ENCODE results near the gene AHSP. TPM values are rescaled to one million over a fixed set of nuclear protein-coding genes. Genes with fewer than 3 reads are reported as not detected.

Gene AHSP
- total RNA-seq, 1 experiment from 2014 or later, result not detected

DNA sequence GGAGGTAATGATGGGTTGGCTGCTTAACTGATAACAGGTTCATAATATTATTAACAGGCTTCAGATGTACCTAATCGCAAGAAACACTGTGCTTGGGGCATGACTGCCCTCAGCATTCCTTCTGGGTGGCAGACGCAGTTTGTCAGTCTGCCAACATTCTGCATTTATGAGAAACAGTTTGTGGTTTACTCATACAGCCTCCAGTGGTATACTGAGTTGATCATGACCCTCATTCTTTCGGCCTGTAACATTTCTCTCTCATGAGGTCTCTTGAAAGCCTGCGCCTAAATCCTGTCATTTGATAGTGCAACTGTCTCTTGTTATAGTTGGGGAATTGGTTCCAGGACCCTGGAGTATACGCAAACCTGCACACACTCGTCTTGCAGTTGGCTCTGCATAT is 14.6 kb upstream of the AHSP start:
- CTCF ChIA-PET, result no interaction called here
- no peak for DNase-seq (ENCODE audit: low spot score)
- Histone ChIP-seq H3K27me3 (replicated peaks; ENCODE audit: insufficient read depth, low read depth, low read length, poor library complexity) (peaks cover 10% of the 10 kb centered on the region), H3K4me1 (ENCODE audit: insufficient read depth, low read length, poor library complexity, severe bottlenecking) (peaks cover 3% of the 10 kb centered on the region), H3K9me3 (ENCODE audit: low read depth, low read length, poor library complexity, severe bottlenecking) (no peaks in the 10 kb centered on the region), H3K27ac (ENCODE audit: low read depth, low read length, poor library complexity, severe bottlenecking) (no peak overlapping the region), H3K36me3 (ENCODE audit: insufficient read depth, low read length, poor library complexity, severe bottlenecking) (no peaks in the 10 kb centered on the region), H3K4me3 (ENCODE audit: low read depth, low read length, poor library complexity, severe bottlenecking) (no peak overlapping the region)
- intact Hi-C loops (cut with micrococcal nuclease; ENCODE audit: unreplicated experiment), result loop anchor here (10.0 kb wide), 1 partner anchor 352 kb away; no protein-coding TSS in a partner anchor
- no TSS peak for BruUV-seq (replicated peaks)
- POLR2A ChIA-PET (ENCODE audit: low non-redundant PET), result no interaction called here
- TF ChIP-seq EZH2 (IDR thresholded peaks at IDR 0.05; ENCODE audit: borderline replicate concordance, low read depth, low read length, poor library complexity, severe bottlenecking), result no peak
- TF ChIP-seq, protein P1, sequence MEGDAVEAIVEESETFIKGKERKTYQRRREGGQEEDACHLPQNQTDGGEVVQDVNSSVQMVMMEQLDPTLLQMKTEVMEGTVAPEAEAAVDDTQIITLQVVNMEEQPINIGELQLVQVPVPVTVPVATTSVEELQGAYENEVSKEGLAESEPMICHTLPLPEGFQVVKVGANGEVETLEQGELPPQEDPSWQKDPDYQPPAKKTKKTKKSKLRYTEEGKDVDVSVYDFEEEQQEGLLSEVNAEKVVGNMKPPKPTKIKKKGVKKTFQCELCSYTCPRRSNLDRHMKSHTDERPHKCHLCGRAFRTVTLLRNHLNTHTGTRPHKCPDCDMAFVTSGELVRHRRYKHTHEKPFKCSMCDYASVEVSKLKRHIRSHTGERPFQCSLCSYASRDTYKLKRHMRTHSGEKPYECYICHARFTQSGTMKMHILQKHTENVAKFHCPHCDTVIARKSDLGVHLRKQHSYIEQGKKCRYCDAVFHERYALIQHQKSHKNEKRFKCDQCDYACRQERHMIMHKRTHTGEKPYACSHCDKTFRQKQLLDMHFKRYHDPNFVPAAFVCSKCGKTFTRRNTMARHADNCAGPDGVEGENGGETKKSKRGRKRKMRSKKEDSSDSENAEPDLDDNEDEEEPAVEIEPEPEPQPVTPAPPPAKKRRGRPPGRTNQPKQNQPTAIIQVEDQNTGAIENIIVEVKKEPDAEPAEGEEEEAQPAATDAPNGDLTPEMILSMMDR (conservative IDR thresholded peaks at IDR 0.05; ENCODE audit: low read depth, low read length), result no peak

DNA sequence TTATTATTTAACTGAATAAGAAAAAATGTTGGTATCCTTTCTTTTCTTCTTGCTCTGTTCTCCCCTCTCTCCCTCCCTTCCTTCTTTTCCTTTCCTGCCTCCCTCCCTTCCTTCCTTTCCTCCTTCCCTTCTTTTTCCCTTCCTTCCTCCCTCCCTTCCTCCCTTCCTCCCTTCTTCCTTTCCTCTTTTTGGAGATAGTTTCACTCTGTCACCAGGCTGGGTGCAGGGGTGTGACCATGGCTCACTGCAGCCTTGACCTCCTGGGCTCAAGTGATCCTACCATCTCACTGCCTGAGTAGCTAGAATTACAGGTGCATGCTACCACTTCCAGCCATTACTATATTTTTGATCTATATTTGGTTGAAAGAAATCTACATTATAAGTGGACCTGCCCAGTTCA is 13.8 kb upstream of the AHSP start:
- TF ChIP-seq, protein P1 (conservative IDR thresholded peaks at IDR 0.05; ENCODE audit: low read depth, low read length), result no peak
- no peak for TF ChIP-seq EZH2 (IDR thresholded peaks at IDR 0.05; ENCODE audit: borderline replicate concordance, low read depth, low read length, poor library complexity, severe bottlenecking)
- CTCF ChIA-PET, result interaction anchor here (0.6 kb wide), 1 partner anchor 199 kb away, joined by 5 read pairs; a partner anchor contains a TSS
- no TSS peak for BruUV-seq (replicated peaks)

DNA sequence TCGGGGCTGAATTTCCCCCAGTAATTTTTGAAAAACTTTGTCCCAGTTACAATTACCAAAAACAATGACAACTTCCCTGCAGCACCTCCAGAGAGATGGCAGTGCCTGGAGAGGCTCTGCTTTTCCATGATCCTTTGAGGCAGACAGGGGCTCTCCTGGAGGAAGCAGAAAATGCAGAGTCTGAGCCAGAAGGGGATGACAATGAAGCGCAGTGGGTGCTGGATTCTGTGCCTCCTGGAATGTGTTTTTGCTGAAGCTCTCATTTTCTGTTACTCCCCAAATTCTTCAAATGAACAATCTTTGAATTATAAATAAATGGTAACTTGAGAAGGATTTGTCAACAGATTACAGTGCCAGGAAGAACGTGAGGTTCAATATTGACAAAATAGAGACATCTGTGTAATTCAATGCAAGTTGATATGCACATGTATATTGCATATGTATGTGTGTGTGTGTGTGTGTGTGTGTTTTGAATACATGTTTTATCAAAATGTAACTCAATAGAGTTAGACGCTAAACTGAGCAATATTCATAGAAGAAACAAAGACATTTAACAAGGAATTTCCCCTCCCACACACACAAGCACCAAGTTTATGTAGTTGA is 9.8 kb upstream of the AHSP start:
- TF ChIP-seq, protein P1 (conservative IDR thresholded peaks at IDR 0.05; ENCODE audit: low read depth, low read length), result no peak
- TF ChIP-seq EZH2 (IDR thresholded peaks at IDR 0.05; ENCODE audit: borderline replicate concordance, low read depth, low read length, poor library complexity, severe bottlenecking), result no peak
- Histone ChIP-seq H3K36me3 (ENCODE audit: insufficient read depth, low read length, poor library complexity, severe bottlenecking) (no peaks in the 10 kb centered on the region), H3K27ac (ENCODE audit: low read depth, low read length, poor library complexity, severe bottlenecking) (no peak overlapping the region), H3K4me1 (ENCODE audit: insufficient read depth, low read length, poor library complexity, severe bottlenecking) (no peaks in the 10 kb centered on the region), H3K9me3 (ENCODE audit: low read depth, low read length, poor library complexity, severe bottlenecking) (no peaks in the 10 kb centered on the region), H3K27me3 (replicated peaks; ENCODE audit: insufficient read depth, low read depth, low read length, poor library complexity) (peaks cover 12% of the 10 kb centered on the region), H3K4me3 (ENCODE audit: low read depth, low read length, poor library complexity, severe bottlenecking) (no peak overlapping the region)
- CTCF ChIA-PET, result no interaction called here
- intact Hi-C loops (cut with micrococcal nuclease; ENCODE audit: unreplicated experiment), result loop anchor here (10.0 kb wide), 1 partner anchor 347 kb away; no protein-coding TSS in a partner anchor
- DNase-seq (ENCODE audit: low spot score), result no peak
- POLR2A ChIA-PET (ENCODE audit: low non-redundant PET), result no interaction called here
- no TSS peak for BruUV-seq (replicated peaks)

More for the DNA sequence above, 13.8 kb upstream of the AHSP start:
- no peaks in the 10 kb centered on the region for H3K36me3 ChIP-seq (ENCODE audit: insufficient read depth, low read length, poor library complexity, severe bottlenecking)
- H3K4me3 ChIP-seq (ENCODE audit: low read depth, low read length, poor library complexity, severe bottlenecking), result no peak overlapping the region
- H3K27me3 ChIP-seq (replicated peaks; ENCODE audit: insufficient read depth, low read depth, low read length, poor library complexity), result peaks cover 11% of the 10 kb centered on the region
- H3K4me1 ChIP-seq (ENCODE audit: insufficient read depth, low read length, poor library complexity, severe bottlenecking), result peaks cover 3% of the 10 kb centered on the region
- DNase-seq (ENCODE audit: low spot score), result no peak
- H3K27ac ChIP-seq (ENCODE audit: low read depth, low read length, poor library complexity, severe bottlenecking), result no peak overlapping the region
- intact Hi-C loops (cut with micrococcal nuclease; ENCODE audit: unreplicated experiment), result loop anchor here (10.0 kb wide), 1 partner anchor 351 kb away; no protein-coding TSS in a partner anchor
- POLR2A ChIA-PET (ENCODE audit: low non-redundant PET), result no interaction called here
- H3K9me3 ChIP-seq (ENCODE audit: low read depth, low read length, poor library complexity, severe bottlenecking), result no peaks in the 10 kb centered on the region
